B cell (primary cell): ENCODE results near the gene MLLT10.

Experiments used
- EZH2 ChIP-seq: IDR thresholded peaks from 2 replicates; pipeline ENCODE4 v1.6.1; 2012; ENCODE audit warnings: borderline replicate concordance, low read depth, mild to moderate bottlenecking, moderate library complexity, low read length; ENCODE audit not compliant: insufficient read depth, poor library complexity, severe bottlenecking
- TF ChIP-seq, protein P1 (sequence below): fragments of 200-600 bp; IDR thresholded peaks from one replicate; pipeline ENCODE4 v1.8.0; 2022; ENCODE audit warnings: antibody characterized with exemption, mild to moderate bottlenecking

DNA sequence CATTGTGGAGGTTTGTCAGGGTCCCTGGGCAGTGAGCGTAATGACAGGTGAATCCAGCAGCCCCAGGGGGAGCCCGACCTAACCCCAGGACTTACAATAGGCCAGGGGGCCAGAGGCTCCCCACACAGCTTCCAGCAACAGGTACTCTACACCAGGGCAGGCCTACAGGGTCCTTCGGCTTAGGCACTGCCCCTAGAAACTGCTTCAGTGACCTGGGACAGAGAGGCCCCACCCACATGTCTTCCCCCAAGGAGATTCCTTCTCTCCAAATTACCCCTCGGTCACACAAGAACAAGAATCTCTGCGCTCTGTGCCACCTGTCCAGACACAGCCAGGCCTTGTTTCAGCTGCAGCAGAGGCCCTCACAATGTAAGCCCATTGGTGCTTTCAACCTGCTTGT, 32.9 kb upstream of the MLLT10 start:
- TF ChIP-seq, protein P1, sequence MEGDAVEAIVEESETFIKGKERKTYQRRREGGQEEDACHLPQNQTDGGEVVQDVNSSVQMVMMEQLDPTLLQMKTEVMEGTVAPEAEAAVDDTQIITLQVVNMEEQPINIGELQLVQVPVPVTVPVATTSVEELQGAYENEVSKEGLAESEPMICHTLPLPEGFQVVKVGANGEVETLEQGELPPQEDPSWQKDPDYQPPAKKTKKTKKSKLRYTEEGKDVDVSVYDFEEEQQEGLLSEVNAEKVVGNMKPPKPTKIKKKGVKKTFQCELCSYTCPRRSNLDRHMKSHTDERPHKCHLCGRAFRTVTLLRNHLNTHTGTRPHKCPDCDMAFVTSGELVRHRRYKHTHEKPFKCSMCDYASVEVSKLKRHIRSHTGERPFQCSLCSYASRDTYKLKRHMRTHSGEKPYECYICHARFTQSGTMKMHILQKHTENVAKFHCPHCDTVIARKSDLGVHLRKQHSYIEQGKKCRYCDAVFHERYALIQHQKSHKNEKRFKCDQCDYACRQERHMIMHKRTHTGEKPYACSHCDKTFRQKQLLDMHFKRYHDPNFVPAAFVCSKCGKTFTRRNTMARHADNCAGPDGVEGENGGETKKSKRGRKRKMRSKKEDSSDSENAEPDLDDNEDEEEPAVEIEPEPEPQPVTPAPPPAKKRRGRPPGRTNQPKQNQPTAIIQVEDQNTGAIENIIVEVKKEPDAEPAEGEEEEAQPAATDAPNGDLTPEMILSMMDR, result no peak
- no peak for TF ChIP-seq EZH2
